ENCODE measurements around the gene CFAP70.

Gene CFAP70

DNA sequence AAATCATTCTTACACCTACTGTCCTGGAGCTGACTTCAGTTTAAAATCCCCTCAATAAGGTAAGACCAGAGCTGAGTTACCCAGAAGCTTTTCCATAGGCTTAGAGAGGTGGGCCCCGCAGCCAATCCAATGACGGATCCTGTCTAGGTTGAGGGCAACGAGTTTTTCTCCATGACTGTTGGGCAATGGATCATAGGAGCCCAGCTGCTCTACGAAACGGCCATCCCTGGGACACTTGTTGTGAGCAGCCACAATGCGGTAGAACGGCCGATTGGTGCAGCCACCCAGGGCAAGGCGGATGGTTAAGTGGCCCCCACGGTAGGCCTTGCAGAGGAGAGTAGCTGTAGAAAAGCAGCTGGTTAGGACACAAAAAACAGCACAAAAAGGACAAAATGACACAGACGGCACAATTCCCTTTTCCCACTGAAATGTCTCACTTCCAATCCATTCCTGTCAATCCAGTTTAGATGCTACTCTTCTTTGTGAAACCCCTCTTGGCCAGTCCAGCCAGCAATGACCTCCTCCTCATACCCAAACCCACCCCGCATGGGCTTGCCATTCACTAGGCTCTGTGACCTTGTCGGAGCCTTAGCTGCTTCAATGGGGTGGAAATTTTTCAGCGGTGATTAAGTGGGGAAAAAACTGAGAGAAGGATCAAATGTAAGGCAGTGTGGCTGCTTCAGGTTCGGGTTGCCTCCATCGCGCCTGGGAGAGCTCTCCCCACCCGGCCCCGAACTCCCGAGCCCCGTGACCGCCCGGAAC is 106.8 kb downstream of the CFAP70 start:
- TF ChIP-seq, protein P1, sequence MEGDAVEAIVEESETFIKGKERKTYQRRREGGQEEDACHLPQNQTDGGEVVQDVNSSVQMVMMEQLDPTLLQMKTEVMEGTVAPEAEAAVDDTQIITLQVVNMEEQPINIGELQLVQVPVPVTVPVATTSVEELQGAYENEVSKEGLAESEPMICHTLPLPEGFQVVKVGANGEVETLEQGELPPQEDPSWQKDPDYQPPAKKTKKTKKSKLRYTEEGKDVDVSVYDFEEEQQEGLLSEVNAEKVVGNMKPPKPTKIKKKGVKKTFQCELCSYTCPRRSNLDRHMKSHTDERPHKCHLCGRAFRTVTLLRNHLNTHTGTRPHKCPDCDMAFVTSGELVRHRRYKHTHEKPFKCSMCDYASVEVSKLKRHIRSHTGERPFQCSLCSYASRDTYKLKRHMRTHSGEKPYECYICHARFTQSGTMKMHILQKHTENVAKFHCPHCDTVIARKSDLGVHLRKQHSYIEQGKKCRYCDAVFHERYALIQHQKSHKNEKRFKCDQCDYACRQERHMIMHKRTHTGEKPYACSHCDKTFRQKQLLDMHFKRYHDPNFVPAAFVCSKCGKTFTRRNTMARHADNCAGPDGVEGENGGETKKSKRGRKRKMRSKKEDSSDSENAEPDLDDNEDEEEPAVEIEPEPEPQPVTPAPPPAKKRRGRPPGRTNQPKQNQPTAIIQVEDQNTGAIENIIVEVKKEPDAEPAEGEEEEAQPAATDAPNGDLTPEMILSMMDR (IDR thresholded peaks at IDR 0.05; ENCODE audit: control extremely low read depth, extremely low read depth, low read depth, missing control alignments) = no peak
- ChIA-PET CTCF (interaction anchor here (1.1 to 3.8 kb wide), 3 partner anchors 12 to 392 kb away, joined by 3 to 23 read pairs (median 4); partner anchors contain the start of gene CFAP70), POLR2A (interaction anchor here (1.0 kb wide), 1 partner anchor 156 kb away, joined by 5 read pairs; no protein-coding TSS in a partner anchor)
- no peak for DNase-seq (ENCODE audit: extremely low spot score)

GRCh38 chr10:73248259-73248724 is 110.4 kb downstream of the CFAP70 start:
- CTCF ChIA-PET = interaction anchor here (1.6 kb wide), 1 partner anchor 80 kb away, joined by 3 read pairs; no protein-coding TSS in a partner anchor
- DNase-seq (ENCODE audit: extremely low spot score) = no peak
- POLR2A ChIA-PET = interaction anchor here (0.6 kb wide), 1 partner anchor 497 kb away, joined by 3 read pairs; no protein-coding TSS in a partner anchor
- TF ChIP-seq, protein P1 (IDR thresholded peaks at IDR 0.05; ENCODE audit: control extremely low read depth, extremely low read depth, low read depth, missing control alignments) = no peak

GRCh38 chr10:73247509-73248258 is 111.0 kb downstream of the CFAP70 start:
- CTCF ChIA-PET = interaction anchor here (0.8 to 1.6 kb wide), 5 partner anchors 13 to 166 kb away, joined by 3 to 4 read pairs (median 3); partner anchors contain the start of gene ANXA7
- POLR2A ChIA-PET = interaction anchor here (0.6 to 1.0 kb wide), 4 partner anchors 11 to 498 kb away, joined by 3 to 4 read pairs (median 4); no protein-coding TSS in a partner anchor
- TF ChIP-seq, protein P1 (IDR thresholded peaks at IDR 0.05; ENCODE audit: control extremely low read depth, extremely low read depth, low read depth, missing control alignments) = no peak
- DNase-seq (ENCODE audit: extremely low spot score) = no peak

GRCh38 chr10:73246646-73247508 is 111.8 kb downstream of the CFAP70 start, which contains the start of gene DNAJC9:
TSS of gene DNAJC9 (minus strand) at chr10:73247255. CDS start at chr10:73247189, 66 bp downstream.
- ChIA-PET CTCF (interaction anchor here (0.7 to 1.6 kb wide), 7 partner anchors 12 to 167 kb away, joined by 3 to 4 read pairs (median 3); partner anchors contain the start of gene ANXA7), POLR2A (interaction anchor here (0.8 to 1.0 kb wide), 5 partner anchors 10 to 165 kb away, joined by 3 to 9 read pairs (median 4); partner anchors contain the start of gene P4HA1)
- TF ChIP-seq, protein P1 (IDR thresholded peaks at IDR 0.05; ENCODE audit: control extremely low read depth, extremely low read depth, low read depth, missing control alignments) = no peak
- peak; percentile 93 for DNase-seq (ENCODE audit: extremely low spot score)

DNA sequence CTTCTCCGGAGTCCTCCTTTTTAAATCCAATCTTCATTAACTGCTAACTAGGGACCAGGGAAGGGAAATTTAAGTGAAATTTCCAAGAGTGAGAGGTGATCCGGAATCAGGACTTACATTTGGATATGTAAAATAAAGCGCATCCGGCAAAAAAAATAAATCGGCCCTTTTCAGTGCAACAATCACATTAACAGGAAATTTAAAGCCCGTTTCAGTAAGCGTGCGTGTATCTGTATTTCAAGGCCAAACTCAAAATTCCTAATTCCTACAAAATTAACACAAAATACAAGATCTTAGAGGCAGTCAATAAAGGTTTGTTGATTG is 112.4 kb downstream of the CFAP70 start:
- CTCF ChIA-PET = interaction anchor here (0.7 to 1.8 kb wide), 4 partner anchors 10 to 30 kb away, joined by 3 to 4 read pairs (median 4); no protein-coding TSS in a partner anchor
- POLR2A ChIA-PET = interaction anchor here (1.0 kb wide), 2 partner anchors 11 to 150 kb away, joined by 3 to 9 read pairs; partner anchors contain the start of gene P4HA1
- TF ChIP-seq, protein P1 (IDR thresholded peaks at IDR 0.05; ENCODE audit: control extremely low read depth, extremely low read depth, low read depth, missing control alignments) = no peak
- no peak for DNase-seq (ENCODE audit: extremely low spot score)

Measured in GM10248 (cell line).